ENCODE results near the gene ABHD10.

DNA sequence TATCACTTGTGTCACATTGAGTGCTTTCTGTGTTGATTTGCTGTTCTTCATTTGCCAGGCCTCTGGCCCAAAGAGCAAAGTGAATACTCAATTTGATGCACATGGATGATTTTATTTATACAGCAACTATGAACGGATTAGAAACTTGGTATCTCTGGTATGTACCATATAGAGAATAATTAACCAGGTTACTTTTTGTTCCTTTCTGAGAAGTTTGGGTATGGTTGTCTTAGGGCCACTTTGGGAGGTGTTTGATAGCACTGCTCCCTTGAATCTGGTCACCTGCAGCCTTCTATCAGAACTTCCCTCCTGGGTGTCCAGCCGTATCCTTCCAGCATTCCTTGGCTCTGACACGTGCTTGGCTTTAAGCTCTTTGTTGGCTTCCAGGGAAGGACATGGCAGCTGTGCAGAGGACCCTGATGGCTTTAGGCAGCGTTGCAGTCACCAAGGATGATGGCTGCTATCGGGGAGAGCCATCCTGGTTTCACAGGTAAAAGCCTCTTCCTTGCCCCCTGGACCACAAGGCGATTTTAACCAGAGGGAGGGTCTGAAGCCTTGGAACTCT, 32.6 kb downstream of the ABHD10 start:
- TF ChIP-seq, protein P1, sequence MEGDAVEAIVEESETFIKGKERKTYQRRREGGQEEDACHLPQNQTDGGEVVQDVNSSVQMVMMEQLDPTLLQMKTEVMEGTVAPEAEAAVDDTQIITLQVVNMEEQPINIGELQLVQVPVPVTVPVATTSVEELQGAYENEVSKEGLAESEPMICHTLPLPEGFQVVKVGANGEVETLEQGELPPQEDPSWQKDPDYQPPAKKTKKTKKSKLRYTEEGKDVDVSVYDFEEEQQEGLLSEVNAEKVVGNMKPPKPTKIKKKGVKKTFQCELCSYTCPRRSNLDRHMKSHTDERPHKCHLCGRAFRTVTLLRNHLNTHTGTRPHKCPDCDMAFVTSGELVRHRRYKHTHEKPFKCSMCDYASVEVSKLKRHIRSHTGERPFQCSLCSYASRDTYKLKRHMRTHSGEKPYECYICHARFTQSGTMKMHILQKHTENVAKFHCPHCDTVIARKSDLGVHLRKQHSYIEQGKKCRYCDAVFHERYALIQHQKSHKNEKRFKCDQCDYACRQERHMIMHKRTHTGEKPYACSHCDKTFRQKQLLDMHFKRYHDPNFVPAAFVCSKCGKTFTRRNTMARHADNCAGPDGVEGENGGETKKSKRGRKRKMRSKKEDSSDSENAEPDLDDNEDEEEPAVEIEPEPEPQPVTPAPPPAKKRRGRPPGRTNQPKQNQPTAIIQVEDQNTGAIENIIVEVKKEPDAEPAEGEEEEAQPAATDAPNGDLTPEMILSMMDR (conservative IDR thresholded peaks at IDR 0.05): no peak
- TF ChIP-seq ZFX (IDR thresholded peaks at IDR 0.05): no peak
